NCI-H2081 treated with DMSO at 0.1 percent for 48 hours (cell line): Measurements from ENCODE around the gene JUNB.
"Not testable (repeated sequence)": the region's sequence is repeated elsewhere in the genome, so short reads cannot be mapped to it uniquely, and the experiment has no call there.

Experiments
- DNase-seq: peaks from one replicate; lab custom pipeline; 2025; lab: John Stamatoyannopoulos, UW

The JUNB gene

GRCh38 chr19:12789098-12789903 is 2.0 kb upstream of the JUNB start:
- DNase-seq, result no peak

GRCh38 chr19:12789904-12790619 is 1.2 kb upstream of the JUNB start:
- DNase-seq, result peak; percentile 75

GRCh38 chr19:12790628-12791344 is 500 bp upstream of the JUNB start:
- DNase-seq, result no peak

- DNase-seq, result no peak
Observed at GRCh38 chr19:12792051-12792852, 966 bp downstream of the JUNB start.

DNA sequence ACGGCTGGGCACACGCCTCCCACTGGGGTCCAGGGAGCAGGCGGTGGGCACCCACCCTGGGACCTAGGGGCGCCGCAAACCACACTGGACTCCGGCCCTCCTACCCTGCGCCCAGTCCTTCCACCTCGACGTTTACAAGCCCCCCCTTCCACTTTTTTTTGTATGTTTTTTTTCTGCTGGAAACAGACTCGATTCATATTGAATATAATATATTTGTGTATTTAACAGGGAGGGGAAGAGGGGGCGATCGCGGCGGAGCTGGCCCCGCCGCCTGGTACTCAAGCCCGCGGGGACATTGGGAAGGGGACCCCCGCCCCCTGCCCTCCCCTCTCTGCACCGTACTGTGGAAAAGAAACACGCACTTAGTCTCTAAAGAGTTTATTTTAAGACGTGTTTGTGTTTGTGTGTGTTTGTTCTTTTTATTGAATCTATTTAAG is 1.6 kb downstream of the JUNB start:
- DNase-seq, result no peak

DNA sequence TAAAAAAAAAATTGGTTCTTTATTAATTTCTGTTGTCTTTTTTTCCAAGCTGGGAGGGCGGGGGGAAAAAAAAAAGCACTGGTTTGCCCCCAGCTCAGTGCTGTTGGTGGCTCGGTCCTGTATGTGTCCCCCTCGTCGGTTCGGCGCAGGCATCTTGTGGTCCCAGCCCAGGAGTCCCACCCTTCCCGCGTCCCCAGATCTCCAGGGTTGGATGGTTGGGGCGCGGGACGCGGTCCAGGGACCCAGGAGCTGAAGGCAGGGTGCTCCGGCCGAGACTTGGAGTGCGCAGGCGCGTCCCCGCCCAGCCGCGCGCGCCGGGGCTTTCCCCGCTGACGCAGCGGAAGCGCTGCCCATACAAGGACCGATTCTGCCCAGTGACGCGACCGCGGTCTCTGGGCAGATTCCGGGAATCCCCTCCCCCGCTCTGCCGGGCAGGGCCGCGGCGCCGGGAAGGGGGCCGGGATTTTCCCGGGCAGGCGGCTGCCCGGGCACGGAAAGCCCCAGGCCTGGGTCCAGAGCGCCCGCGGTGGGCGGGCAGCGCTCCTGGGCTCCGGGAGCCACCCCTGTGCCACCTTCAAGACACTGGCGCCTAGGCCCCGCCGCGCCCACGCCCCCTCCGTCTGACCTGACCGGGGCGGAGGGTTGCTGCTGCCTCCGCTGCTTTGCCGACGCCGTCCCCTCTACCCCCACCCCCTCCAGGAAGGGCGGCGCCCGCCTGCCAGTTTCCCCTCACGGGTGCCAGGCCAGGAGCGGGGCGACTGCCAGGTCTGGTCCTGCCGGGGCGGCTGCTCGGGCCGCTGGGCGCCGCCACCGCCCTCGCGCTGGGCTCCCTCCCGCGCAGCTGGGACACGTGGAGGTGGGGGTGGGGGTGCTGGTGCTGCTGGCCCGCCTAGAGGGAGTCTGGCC is 2.3 kb downstream of the JUNB start:
- DNase-seq, result peak; percentile 28

- no peak for DNase-seq
Observed at GRCh38 chr19:12794196-12794941, 3.1 kb downstream of the JUNB start.

- DNase-seq, result no peak
Observed at GRCh38 chr19:12794971-12795381, 3.7 kb downstream of the JUNB start.

DNA sequence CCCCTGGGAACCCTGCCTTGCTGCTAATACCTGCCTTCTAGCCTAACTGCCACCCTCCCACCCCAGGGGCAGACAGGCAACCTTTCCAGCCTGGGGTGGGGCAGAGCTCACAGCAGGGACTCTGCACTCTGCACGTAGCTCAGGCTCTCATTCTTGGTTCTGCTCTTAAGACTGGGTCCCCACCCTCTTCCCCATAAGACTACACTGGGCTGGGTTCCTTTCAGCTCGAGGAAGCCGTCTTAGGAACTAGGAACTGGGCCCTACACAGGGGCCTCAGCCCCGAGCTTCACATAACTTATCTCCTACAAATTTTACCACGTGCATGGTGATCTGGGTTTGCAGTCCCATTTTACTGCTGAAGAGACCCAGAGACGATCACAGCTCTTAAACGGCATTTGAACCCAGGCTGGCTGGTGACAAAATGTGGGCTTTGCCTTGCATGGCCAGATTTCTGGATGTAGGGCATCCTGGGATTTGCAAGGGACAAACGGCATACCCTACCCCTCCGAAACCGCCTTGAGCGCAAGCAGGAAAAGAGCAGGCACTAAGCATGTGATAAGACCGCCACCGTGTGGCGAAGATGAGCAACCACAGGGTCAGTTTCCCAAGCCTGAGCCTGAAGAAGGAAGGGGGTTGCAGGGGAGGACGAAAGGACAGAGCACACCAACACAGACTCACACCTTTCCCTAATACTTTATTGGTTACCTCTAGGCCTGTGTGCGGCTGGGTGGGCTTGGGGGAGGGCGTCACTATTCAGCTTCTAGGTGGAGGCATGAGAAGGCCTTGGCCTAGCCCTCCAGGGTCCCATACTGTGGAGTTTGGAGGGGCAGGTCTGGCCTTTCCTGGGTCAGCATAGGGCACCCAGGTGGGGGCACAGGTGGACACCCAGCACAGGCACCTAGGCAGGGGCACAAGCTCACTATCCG is 5.1 kb downstream of the JUNB start:
- peak; percentile 18 for DNase-seq

- no peak for DNase-seq
Observed at GRCh38 chr19:12797141-12797587, 5.9 kb downstream of the JUNB start.

- not testable (repeated sequence) for DNase-seq
Observed at GRCh38 chr19:12797607-12798006, 6.3 kb downstream of the JUNB start.

DNA sequence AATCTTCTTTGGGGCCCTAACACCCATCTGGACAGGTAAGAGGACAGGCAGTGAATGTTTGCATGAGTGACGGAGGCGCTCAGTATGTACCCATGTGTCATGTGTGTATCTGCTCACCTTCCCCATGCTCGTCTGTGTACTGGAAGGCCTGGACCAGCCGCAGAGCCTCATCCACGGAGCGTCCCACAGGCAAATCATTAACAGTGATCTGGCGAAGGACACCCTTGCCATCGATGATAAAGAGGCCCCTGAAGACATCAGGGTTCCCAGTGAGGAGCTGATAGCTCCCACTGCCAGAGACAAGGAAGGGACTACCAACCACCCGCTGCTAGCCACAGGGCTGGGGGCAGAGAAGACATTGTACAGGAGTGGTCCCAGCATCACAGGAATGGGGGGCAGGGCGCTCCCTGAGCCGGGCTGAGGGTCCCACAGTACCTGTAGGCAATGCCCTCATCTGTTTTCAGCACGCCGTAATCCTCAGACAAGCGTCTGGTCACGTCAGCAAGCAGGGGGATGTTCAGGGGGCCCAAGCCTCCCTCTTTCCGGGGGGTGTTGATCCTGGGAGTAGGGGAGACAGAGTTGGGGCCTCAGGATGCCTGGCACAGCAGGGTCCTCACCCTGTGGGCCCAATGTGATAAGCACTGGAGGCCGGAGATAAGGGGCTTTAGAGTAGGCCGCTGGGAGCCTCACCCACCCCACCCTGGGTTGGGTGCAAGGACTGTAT is 8.6 kb downstream of the JUNB start:
- no peak for DNase-seq

- DNase-seq, result no peak
Observed at GRCh38 chr19:12800466-12800770, 9.1 kb downstream of the JUNB start.

DNA sequence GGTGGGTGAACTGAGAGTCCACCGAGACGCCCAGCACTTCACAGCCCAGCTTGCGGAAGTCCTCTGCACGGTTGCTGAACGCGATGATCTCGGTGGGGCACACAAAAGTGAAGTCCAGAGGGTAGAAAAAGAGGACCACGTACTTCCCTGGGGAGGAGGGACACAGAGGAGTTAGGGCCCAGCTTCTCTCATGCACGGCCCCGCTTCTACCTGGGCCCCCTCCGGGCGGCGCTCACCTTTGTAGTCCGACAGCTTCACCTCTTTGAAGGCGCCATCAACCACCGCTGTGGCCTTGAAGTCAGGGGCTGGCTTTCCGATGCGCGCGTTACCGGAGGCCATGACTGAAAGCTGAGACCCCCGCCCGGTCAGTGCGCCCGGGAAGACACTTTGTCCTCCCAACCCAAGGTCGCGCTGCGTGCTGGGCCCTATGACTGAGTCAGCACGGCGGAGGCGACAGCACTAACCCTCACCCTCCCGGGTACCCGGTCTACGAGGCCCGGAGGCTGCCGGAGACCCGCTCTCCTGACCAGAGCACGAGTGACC is 9.7 kb downstream of the JUNB start:
- no peak for DNase-seq

DNA sequence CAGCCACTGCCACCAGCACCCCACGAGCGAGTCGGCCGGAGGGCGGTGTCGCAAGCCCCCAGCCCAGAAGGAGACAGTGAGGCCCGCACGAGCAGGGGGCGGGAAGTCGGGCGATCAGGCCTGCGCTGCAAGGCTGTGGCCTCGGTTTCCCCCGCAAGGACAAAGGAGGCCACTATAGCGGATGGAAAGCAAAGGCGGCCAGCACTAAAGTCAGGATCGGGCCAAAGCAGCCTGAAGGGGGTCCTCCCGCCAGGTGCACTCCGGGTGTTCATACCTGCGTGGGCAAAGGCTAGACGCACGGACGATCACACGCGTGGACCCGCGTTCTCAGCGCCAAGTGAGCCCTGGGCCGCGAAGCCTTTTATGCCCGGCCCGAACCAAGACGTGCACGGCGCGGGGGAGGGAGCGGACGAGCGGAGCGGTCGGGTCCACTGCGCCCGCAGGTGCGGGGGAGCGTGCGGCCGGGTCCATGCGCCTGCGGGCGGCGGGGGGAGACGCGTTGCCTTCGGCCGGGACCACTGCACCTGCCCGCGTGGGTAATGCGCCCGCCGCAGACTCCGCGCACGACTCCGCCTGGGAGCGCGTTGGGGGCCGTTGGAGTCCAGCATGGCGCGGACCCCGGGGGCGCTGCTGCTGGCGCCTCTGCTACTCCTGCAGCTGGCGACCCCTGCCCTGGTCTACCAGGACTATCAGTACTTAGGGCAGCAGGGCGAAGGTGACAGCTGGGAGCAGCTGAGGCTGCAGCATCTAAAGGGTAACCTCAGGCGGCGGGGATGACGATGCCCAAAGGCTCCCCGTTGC is 10.4 kb downstream of the JUNB start, which contains the start of the genes PRDX2 and THSD8:
Gene PRDX2 (minus strand): TSS at position 335 of the 801 bp plus-strand sequence. CDS start 539 bp downstream, outside the sequence.
Gene THSD8 (plus strand): TSS at position 604 of the 801 bp plus-strand sequence. CDS start 3 bp downstream, at position 607.
- DNase-seq, result no peak

DNA sequence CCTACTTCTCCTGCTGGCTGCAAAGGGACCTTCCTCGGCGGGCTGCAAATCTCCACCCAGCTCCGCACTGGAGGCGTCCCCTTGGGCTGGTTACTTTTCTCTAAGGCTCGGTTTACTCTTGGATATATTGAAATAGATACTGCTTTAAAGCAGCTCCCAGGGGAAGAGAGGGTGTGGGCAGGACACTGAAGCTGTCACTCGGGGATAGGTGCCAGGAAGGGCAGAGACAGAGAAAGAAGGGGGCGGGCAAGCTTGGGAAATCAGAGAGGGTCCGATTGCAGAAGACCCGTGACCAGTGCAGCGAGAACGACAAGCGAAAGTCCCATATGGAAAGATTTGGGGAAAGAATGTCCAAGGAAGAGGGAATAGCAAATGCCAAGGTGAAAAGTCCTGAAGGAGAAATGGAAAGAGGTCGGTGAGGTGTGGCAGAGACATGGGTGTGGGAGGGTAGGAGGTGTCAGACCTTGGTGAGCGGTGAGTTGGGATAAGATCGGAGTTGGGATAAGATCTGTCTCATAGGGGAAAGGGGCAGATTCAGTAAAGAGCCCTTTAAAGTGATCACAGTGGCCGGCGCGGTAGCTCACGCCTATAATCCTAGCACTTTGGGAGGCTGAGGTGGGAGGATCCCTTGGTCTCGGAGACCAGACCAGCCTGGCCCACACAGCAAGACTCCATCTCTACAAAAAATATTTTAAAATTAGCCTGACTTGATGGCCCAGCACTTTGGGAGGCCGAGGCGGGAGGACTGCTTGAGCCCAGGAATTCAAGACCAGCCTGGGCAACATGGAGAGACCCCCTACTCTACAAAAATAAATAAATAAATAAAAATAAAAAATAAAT is 11.2 kb downstream of the JUNB start:
- no peak for DNase-seq
